ENCODE data around the gene TPRN. TPM values are rescaled to one million over a fixed set of nuclear protein-coding genes. Genes with fewer than 3 reads are reported as not detected.
A peak's percentile ranks its signal among the peaks of the same experiment; 100 is the strongest.

TPRN gene
- total RNA-seq, 2 donors from 2014 or later, result 90.0 to 91.3 TPM

DNA sequence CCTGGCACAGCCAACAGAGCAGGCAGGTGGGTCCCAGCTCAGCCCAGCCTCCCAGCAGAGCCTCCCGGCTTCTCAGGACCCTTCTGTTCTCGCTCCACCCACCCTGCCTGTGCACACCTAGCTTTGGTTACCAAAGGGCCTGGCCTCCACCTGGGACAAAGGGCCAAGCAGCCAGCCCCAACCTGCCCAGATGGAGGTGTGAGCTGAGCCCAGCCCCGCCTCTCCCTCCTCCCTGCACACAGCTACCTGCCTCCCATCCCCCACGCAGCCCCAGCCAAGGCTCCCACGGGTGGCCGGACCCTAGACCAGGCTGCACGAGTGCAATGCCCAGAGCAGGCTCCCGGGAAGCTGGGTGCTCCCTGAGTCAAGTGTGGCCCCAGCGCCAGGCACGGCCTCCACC is 5.6 kb downstream of the TPRN start:
- Histone ChIP-seq H3K4me1 (peaks cover 98% of the 10 kb centered on the region), H3K27ac (peak overlapping the region; percentile 92 to 99 (median 92)), H3K36me3 (replicated peaks in 1 of 2; ENCODE audit: insufficient read depth in 1 of 2, low read depth in 2 of 2) (peaks cover 0 to 2% of the 10 kb centered on the region in 2 donors), H3K4me3 (no peak overlapping the region), H3K27me3 (no peaks in the 10 kb centered on the region), H3K9me3 (no peaks in the 10 kb centered on the region)
- WGBS, 2 donors, result 26 to 31% methylated on average over 10 of the region's 10 CpGs
- intact Hi-C loops (cut with DNase I), result loop anchor here (5.0 kb wide), 1 partner anchor 37 kb away; the partner anchor contains the start of gene SLC34A3
- DNase-seq (peak; percentile 74 to 89 (median 84)), ATAC-seq (peak; percentile 25)
- peak; percentile 28 to 59 (median 51) for TF ChIP-seq POLR2A (IDR thresholded peaks at IDR 0.05)
- TF ChIP-seq, protein P1, sequence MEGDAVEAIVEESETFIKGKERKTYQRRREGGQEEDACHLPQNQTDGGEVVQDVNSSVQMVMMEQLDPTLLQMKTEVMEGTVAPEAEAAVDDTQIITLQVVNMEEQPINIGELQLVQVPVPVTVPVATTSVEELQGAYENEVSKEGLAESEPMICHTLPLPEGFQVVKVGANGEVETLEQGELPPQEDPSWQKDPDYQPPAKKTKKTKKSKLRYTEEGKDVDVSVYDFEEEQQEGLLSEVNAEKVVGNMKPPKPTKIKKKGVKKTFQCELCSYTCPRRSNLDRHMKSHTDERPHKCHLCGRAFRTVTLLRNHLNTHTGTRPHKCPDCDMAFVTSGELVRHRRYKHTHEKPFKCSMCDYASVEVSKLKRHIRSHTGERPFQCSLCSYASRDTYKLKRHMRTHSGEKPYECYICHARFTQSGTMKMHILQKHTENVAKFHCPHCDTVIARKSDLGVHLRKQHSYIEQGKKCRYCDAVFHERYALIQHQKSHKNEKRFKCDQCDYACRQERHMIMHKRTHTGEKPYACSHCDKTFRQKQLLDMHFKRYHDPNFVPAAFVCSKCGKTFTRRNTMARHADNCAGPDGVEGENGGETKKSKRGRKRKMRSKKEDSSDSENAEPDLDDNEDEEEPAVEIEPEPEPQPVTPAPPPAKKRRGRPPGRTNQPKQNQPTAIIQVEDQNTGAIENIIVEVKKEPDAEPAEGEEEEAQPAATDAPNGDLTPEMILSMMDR (IDR thresholded peaks at IDR 0.05), result no peak

GRCh38 chr9:137194388-137194787 is 6.2 kb downstream of the TPRN start:
- DNase-seq (peak; percentile 85 to 94 (median 90)), ATAC-seq (peak; percentile 41)
- intact Hi-C loops (cut with DNase I), result loop anchor here (5.0 kb wide), 1 partner anchor 38 kb away; the partner anchor contains the start of gene SLC34A3
- Histone ChIP-seq H3K4me1 (peaks cover 100% of the 10 kb centered on the region), H3K27me3 (no peaks in the 10 kb centered on the region), H3K9me3 (no peaks in the 10 kb centered on the region), H3K27ac (peak overlapping the region; percentile 92 to 99 (median 92)), H3K4me3 (no peak overlapping the region), H3K36me3 (replicated peaks in 1 of 2; ENCODE audit: insufficient read depth in 1 of 2, low read depth in 2 of 2) (peaks cover 0 to 2% of the 10 kb centered on the region in 2 donors)
- TF ChIP-seq POLR2A (IDR thresholded peaks at IDR 0.05), result no peak
- 19 to 52% methylated on average over 3 to 10 of the region's 16 CpGs for WGBS, 2 donors

GRCh38 chr9:137193771-137194170 is 6.8 kb downstream of the TPRN start:
- Histone ChIP-seq H3K36me3 (replicated peaks in 1 of 2; ENCODE audit: insufficient read depth in 1 of 2, low read depth in 2 of 2) (peaks cover 0 to 2% of the 10 kb centered on the region in 2 donors), H3K9me3 (no peaks in the 10 kb centered on the region), H3K4me1 (peaks cover 99% of the 10 kb centered on the region), H3K27me3 (no peaks in the 10 kb centered on the region), H3K4me3 (no peak overlapping the region), H3K27ac (peak overlapping the region; percentile 92 to 99 (median 92))
- 52 to 62% methylated on average over 14 of the region's 14 CpGs for WGBS, 2 donors
- no peak for TF ChIP-seq POLR2A (IDR thresholded peaks at IDR 0.05)
- TF ChIP-seq, protein P1 (IDR thresholded peaks at IDR 0.05), result no peak
- intact Hi-C loops (cut with DNase I), result loop anchor here (5.0 kb wide), 1 partner anchor 39 kb away; the partner anchor contains the start of gene SLC34A3
- ATAC-seq (no peak), DNase-seq (peak in 1 of 4 donors; percentile 32)

DNA sequence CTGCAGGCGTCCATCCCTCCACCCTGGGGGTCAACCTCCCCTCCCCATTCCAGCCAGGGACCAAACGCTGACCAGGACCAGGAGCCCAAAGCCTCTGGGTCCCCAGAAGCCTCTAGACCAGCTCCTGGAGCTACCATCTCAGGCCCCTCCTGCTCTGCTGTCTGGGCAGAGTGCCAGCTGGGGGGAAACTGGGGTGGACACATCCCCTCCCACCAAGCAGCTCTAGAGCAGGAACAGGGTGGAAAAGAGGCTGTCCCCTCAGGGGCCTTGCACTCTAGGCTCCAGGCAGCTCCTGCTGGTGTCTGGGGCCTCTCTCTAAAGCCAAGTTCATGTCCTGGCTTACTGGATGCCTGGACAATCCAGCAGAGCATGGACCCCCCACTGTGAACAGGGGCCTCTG is 7.7 kb downstream of the TPRN start:
- 92 to 100% methylated on average over 1 to 2 of the region's 2 CpGs for WGBS, 2 donors
- intact Hi-C loops (cut with DNase I), result loop anchor here (5.0 kb wide), 1 partner anchor 39 kb away; the partner anchor contains the start of gene SLC34A3
- peaks cover 0 to 2% of the 10 kb centered on the region in 2 donors for H3K36me3 ChIP-seq (replicated peaks in 1 of 2; ENCODE audit: insufficient read depth in 1 of 2, low read depth in 2 of 2)
- H3K27ac ChIP-seq, result peak overlapping the region in 3 of 4 donors; percentile 13 to 93 (median 92)
- H3K27me3 ChIP-seq, result no peaks in the 10 kb centered on the region
- H3K4me3 ChIP-seq, result no peak overlapping the region
- H3K4me1 ChIP-seq, result peaks cover 91% of the 10 kb centered on the region
- H3K9me3 ChIP-seq, result no peaks in the 10 kb centered on the region
- DNase-seq (no peak), ATAC-seq (no peak)
- TF ChIP-seq POLR2A (IDR thresholded peaks at IDR 0.05), result no peak
- TF ChIP-seq, protein P1 (IDR thresholded peaks at IDR 0.05), result no peak

- DNase-seq, result no peak
- intact Hi-C loops (cut with DNase I), result loop anchor here (5.0 kb wide), 1 partner anchor 40 kb away; the partner anchor contains the start of gene SLC34A3
- Histone ChIP-seq H3K4me3 (no peak overlapping the region), H3K27me3 (no peaks in the 10 kb centered on the region), H3K27ac (peak overlapping the region; percentile 13 to 93 (median 58)), H3K36me3 (replicated peaks in 1 of 2; ENCODE audit: insufficient read depth in 1 of 2, low read depth in 2 of 2) (peaks cover 0 to 2% of the 10 kb centered on the region in 2 donors), H3K4me1 (peaks cover 91% of the 10 kb centered on the region), H3K9me3 (no peaks in the 10 kb centered on the region)
- no peak for ATAC-seq
- TF ChIP-seq POLR2A (IDR thresholded peaks at IDR 0.05), result no peak
- TF ChIP-seq, protein P1 (IDR thresholded peaks at IDR 0.05), result no peak
- 64 to 75% methylated on average over 9 to 10 of the region's 10 CpGs for whole genome bisulfite sequencing, 2 donors
These were observed 8.1 kb downstream of the TPRN start for GRCh38 chr9:137192448-137192780.

Measured in body of pancreas (tissue), 4 donors.